ENCODE results near the gene CRYBA1. TPM values are rescaled to one million over a fixed set of nuclear protein-coding genes. Genes with fewer than 3 reads are reported as not detected.

CRYBA1 gene
- total and polyA plus RNA-seq, 2 of the 8 experiments (the other 6 are each of a cell fraction or from before 2014, with no cell fraction given): not detected

DNA sequence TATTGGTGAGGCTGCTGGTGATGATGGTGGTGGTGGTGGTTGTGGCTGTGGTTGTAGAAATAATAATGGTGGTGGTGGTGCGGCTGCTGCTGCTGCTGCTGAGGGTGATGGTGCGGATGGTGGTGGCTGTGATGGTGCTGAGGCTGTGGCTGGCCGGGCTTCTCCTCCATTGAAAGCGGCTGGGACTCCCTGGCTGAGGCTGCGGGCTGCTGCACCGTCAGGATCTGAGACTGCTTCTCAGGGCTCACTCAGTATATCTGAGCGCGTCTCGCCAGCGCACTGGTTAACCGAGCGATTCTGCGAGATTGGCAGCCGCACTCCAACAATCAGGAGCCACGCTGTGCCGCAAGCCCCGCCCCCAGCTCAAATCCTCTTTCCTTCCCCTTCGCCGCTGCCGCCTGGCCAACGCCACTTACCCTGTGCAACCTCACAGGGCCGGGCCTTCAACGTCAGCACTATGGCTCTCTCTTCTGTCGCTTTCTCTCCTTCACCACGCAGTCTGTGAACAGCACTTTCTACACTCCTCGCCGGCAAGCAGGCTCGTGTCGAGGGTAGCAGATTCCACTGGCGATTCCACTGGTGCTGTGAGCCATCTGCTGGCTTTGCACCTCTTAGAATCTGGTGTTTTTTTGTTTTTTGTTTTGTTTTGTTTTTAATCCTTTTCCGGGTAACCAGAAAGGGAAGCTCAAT, 47.4 kb downstream of the CRYBA1 start, which contains the start of gene NUFIP2 (continued):
- TF ChIP-seq, protein P1, sequence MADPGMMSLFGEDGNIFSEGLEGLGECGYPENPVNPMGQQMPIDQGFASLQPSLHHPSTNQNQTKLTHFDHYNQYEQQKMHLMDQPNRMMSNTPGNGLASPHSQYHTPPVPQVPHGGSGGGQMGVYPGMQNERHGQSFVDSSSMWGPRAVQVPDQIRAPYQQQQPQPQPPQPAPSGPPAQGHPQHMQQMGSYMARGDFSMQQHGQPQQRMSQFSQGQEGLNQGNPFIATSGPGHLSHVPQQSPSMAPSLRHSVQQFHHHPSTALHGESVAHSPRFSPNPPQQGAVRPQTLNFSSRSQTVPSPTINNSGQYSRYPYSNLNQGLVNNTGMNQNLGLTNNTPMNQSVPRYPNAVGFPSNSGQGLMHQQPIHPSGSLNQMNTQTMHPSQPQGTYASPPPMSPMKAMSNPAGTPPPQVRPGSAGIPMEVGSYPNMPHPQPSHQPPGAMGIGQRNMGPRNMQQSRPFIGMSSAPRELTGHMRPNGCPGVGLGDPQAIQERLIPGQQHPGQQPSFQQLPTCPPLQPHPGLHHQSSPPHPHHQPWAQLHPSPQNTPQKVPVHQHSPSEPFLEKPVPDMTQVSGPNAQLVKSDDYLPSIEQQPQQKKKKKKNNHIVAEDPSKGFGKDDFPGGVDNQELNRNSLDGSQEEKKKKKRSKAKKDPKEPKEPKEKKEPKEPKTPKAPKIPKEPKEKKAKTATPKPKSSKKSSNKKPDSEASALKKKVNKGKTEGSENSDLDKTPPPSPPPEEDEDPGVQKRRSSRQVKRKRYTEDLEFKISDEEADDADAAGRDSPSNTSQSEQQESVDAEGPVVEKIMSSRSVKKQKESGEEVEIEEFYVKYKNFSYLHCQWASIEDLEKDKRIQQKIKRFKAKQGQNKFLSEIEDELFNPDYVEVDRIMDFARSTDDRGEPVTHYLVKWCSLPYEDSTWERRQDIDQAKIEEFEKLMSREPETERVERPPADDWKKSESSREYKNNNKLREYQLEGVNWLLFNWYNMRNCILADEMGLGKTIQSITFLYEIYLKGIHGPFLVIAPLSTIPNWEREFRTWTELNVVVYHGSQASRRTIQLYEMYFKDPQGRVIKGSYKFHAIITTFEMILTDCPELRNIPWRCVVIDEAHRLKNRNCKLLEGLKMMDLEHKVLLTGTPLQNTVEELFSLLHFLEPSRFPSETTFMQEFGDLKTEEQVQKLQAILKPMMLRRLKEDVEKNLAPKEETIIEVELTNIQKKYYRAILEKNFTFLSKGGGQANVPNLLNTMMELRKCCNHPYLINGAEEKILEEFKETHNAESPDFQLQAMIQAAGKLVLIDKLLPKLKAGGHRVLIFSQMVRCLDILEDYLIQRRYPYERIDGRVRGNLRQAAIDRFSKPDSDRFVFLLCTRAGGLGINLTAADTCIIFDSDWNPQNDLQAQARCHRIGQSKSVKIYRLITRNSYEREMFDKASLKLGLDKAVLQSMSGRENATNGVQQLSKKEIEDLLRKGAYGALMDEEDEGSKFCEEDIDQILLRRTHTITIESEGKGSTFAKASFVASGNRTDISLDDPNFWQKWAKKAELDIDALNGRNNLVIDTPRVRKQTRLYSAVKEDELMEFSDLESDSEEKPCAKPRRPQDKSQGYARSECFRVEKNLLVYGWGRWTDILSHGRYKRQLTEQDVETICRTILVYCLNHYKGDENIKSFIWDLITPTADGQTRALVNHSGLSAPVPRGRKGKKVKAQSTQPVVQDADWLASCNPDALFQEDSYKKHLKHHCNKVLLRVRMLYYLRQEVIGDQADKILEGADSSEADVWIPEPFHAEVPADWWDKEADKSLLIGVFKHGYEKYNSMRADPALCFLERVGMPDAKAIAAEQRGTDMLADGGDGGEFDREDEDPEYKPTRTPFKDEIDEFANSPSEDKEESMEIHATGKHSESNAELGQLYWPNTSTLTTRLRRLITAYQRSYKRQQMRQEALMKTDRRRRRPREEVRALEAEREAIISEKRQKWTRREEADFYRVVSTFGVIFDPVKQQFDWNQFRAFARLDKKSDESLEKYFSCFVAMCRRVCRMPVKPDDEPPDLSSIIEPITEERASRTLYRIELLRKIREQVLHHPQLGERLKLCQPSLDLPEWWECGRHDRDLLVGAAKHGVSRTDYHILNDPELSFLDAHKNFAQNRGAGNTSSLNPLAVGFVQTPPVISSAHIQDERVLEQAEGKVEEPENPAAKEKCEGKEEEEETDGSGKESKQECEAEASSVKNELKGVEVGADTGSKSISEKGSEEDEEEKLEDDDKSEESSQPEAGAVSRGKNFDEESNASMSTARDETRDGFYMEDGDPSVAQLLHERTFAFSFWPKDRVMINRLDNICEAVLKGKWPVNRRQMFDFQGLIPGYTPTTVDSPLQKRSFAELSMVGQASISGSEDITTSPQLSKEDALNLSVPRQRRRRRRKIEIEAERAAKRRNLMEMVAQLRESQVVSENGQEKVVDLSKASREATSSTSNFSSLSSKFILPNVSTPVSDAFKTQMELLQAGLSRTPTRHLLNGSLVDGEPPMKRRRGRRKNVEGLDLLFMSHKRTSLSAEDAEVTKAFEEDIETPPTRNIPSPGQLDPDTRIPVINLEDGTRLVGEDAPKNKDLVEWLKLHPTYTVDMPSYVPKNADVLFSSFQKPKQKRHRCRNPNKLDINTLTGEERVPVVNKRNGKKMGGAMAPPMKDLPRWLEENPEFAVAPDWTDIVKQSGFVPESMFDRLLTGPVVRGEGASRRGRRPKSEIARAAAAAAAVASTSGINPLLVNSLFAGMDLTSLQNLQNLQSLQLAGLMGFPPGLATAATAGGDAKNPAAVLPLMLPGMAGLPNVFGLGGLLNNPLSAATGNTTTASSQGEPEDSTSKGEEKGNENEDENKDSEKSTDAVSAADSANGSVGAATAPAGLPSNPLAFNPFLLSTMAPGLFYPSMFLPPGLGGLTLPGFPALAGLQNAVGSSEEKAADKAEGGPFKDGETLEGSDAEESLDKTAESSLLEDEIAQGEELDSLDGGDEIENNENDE (IDR thresholded peaks at IDR 0.05; ENCODE audit: insufficient replicate concordance, low read length): no peak
- TF ChIP-seq CBX5 (IDR thresholded peaks at IDR 0.05; ENCODE audit: low read depth, low read length) (no peak), CREB1 (IDR thresholded peaks at IDR 0.05) (peak; percentile 91), POU5F1 (IDR thresholded peaks at IDR 0.05; ENCODE audit: low read depth, low read length) (no peak), RAD21 (IDR thresholded peaks at IDR 0.05 in 1 of 2, conservative IDR thresholded peaks at IDR 0.05 in 1 of 2; ENCODE audit: low read depth in 2 of 2, low read length in 2 of 2) (no peak), CEBPB (IDR thresholded peaks at IDR 0.05; ENCODE audit: low read depth, low read length) (no peak), KDM4A (IDR thresholded peaks at IDR 0.05; ENCODE audit: low read depth, low read length, severe bottlenecking) (no peak), POLR2AphosphoS5 (IDR thresholded peaks at IDR 0.05; ENCODE audit: low read depth, low read length) (peak; percentile 97)
